B cell (primary cell): ENCODE results near the gene SLC23A2. TPM values are rescaled to one million over a fixed set of nuclear protein-coding genes. Genes with fewer than 3 reads are reported as not detected.

ENCODE experiments used
- ATAC-seq: fragments of 200-7000 bp; cut with Tn5 transposase; one replicate; pipeline ENCODE4 v1.10.0; 2021; ENCODE audit warnings: low read depth, mild to moderate bottlenecking, moderate number of reproducible peaks, moderate library complexity
- CTCF ChIA-PET: fragments of 350-600 bp; sonication (Branson Sonifier 250); formaldehyde crosslinking; loops from one replicate; lab custom pipeline; 2021; ENCODE audit warnings: antibody characterized with exemption, inconsistent platforms; lab: Charles Lee
- POLR2A ChIA-PET: fragments of 350-600 bp; sonication (Branson Sonifier 250); formaldehyde crosslinking; loops from one replicate; lab custom pipeline; 2021; ENCODE audit warnings: antibody characterized with exemption; lab: Charles Lee
- DNase-seq: peaks from one replicate; pipeline ENCODE4 v3.0.0; 2013
- H2AFZ ChIP-seq: 2 replicates; pipeline ENCODE4 v1.6.1; 2012; ENCODE audit warnings: mild to moderate bottlenecking, low read depth, low read length; ENCODE audit not compliant: insufficient read depth, poor library complexity, severe bottlenecking
- H3K27ac ChIP-seq, 2 donors: 1 replicate in 1 of 2; 2 replicates in 1 of 2; pipeline ENCODE4 v1.5.1; 2012 to 2013; ENCODE audit warnings: low read length in 2 of 2, mild to moderate bottlenecking in 2 of 2, moderate library complexity in 1 of 2
- H3K27me3 ChIP-seq, 4 experiments: fragments of 200-600 bp in 1 of 4; sonication (generic) in 1 of 4; replicated peaks in 1 of 4; 1 replicate in 2 of 4; 2 replicates in 2 of 4; pipeline versions ENCODE4 v1.6.1 to v1.7.0; 2013 to 2016; ENCODE audit warnings: low read length in 3 of 4, mild to moderate bottlenecking in 2 of 4, mixed read lengths in 1 of 4, moderate library complexity in 1 of 4; ENCODE audit not compliant: insufficient read depth in 4 of 4, control insufficient read depth in 3 of 4; ENCODE audit errors: control extremely low read depth in 1 of 4
- H3K36me3 ChIP-seq, 2 experiments: replicated peaks in 1 of 2; 1 replicate in 1 of 2; 2 replicates in 1 of 2; pipeline versions ENCODE4 v1.6.1 to v1.7.1; 2013; ENCODE audit warnings: low read length in 1 of 2; ENCODE audit not compliant: insufficient read depth in 2 of 2, control insufficient read depth in 1 of 2; ENCODE audit errors: control extremely low read depth in 1 of 2, extremely low read depth in 1 of 2
- H3K4me1 ChIP-seq, 2 donors: fragments of 200-600 bp in 1 of 2; sonication (generic) in 1 of 2; 1 replicate in 1 of 2; 2 replicates in 1 of 2; pipeline versions ENCODE4 v1.5.1 to v1.6.1; 2013 to 2017; ENCODE audit warnings: low read length in 2 of 2; ENCODE audit not compliant: control insufficient read depth in 2 of 2, insufficient read depth in 2 of 2
- H3K4me2 ChIP-seq: replicated peaks from 2 replicates; pipeline ENCODE3; 2012; ENCODE audit warnings: mild to moderate bottlenecking, low read depth, low read length; ENCODE audit not compliant: poor library complexity, severe bottlenecking
- H3K4me3 ChIP-seq, 5 experiments: fragments of 200-600 bp in 1 of 5; sonication (generic) in 1 of 5; 1 replicate in 3 of 5; 2 replicates in 2 of 5; pipeline versions ENCODE4 v1.5.1 to v1.7.0; 2011 to 2016; ENCODE audit warnings: low read length in 4 of 5, mild to moderate bottlenecking in 4 of 5, low read depth in 2 of 5, control low read depth in 1 of 5, moderate library complexity in 1 of 5; ENCODE audit not compliant: insufficient read depth in 1 of 5; ENCODE audit errors: control extremely low read depth in 1 of 5, extremely low read depth in 1 of 5
- H3K79me2 ChIP-seq: fragments of 200-600 bp; sonication (generic); one replicate; pipeline ENCODE4 v1.6.0; 2016; ENCODE audit warnings: low read length; ENCODE audit not compliant: control insufficient read depth, insufficient read depth
- H3K9ac ChIP-seq: fragments of 200-600 bp; sonication (generic); 2 replicates; pipeline ENCODE4 v1.6.1; 2017; ENCODE audit warnings: mild to moderate bottlenecking, low read length, moderate library complexity
- H3K9me3 ChIP-seq, 3 donors: one replicate each; pipeline versions ENCODE4 v1.6.1 to v1.7.1; 2013; ENCODE audit warnings: low read length in 2 of 3; ENCODE audit not compliant: control insufficient read depth in 2 of 3, insufficient read depth in 1 of 3; ENCODE audit errors: control extremely low read depth in 1 of 3
- H4K20me1 ChIP-seq: 2 replicates; pipeline ENCODE4 v1.6.0; 2012; ENCODE audit warnings: mild to moderate bottlenecking, low read length; ENCODE audit not compliant: insufficient read depth, control insufficient read depth, poor library complexity, severe bottlenecking
- H3K27ac Mint-ChIP-seq: one replicate; pipeline ENCODE4 v1.8.0; 2021; ENCODE audit warnings: mixed read lengths
- H3K27me3 Mint-ChIP-seq: one replicate; pipeline ENCODE4 v1.8.0; 2021; ENCODE audit warnings: mixed read lengths
- H3K4me1 Mint-ChIP-seq: one replicate; pipeline ENCODE4 v1.8.0; 2021; ENCODE audit warnings: mixed read lengths
- H3K4me3 Mint-ChIP-seq: one replicate; pipeline ENCODE4 v1.8.0; 2021; ENCODE audit warnings: mixed read lengths
- H3K9me3 Mint-ChIP-seq: one replicate; pipeline ENCODE4 v1.8.0; 2022; ENCODE audit warnings: mixed read lengths; ENCODE audit not compliant: insufficient read depth
- CTCF ChIP-seq: fragments of 200-600 bp; IDR thresholded peaks from one replicate; pipeline ENCODE4 v1.8.0; 2022; ENCODE audit warnings: antibody characterized with exemption, mild to moderate bottlenecking
- EZH2 ChIP-seq: IDR thresholded peaks from 2 replicates; pipeline ENCODE4 v1.6.1; 2012; ENCODE audit warnings: borderline replicate concordance, low read depth, mild to moderate bottlenecking, moderate library complexity, low read length; ENCODE audit not compliant: insufficient read depth, poor library complexity, severe bottlenecking
- WGBS: methylation state at CpG from one replicate; pipeline ENCODE4 v1.1.5; 2013; ENCODE audit warnings: missing lambda C conversion rate; ENCODE audit not compliant: insufficient coverage; 5-methylcytosine and 5-hydroxymethylcytosine counted together
- intact Hi-C: fragments of 100-400 bp; cut with micrococcal nuclease; formaldehyde crosslinking; loops from one replicate; pipeline ENCODE4 v1.10.0; 2022
- polyA plus RNA-seq: library from polyadenylated mRNA; depleted of rRNA; stranded (reverse); fragments of >200 nt; gene quantifications from 2 replicates; pipeline ENCODE4 v1.2.3, GENCODE V29; 2012
- total RNA-seq, 2 donors: library from RNA; stranded (reverse); fragments of 120-200 nt in 1 of 2; gene quantifications; 1 replicate in 1 of 2; 2 replicates in 1 of 2; pipeline versions ENCODE4 v1.2.3 to v1.2.4, GENCODE V29; 2013 to 2022

Gene SLC23A2
- total and polyA plus RNA-seq, 2 donors (not counting 1 experiment from before 2014, with no cell fraction given): 23.6 to 70.7 TPM

GRCh38 chr20:4886771-4887527, 114.4 kb downstream of the SLC23A2 start:
- H3K9me3 ChIP-seq: no peaks in the 10 kb centered on the region
- intact Hi-C loops: no loop called here
- DNase-seq (no peak), ATAC-seq (no peak)
- no peak overlapping the region for H3K27ac Mint-ChIP-seq
- H3K4me3 Mint-ChIP-seq: no peak overlapping the region
- peaks cover 12% of the 10 kb centered on the region for H3K4me1 Mint-ChIP-seq
- H3K27me3 Mint-ChIP-seq: no peaks in the 10 kb centered on the region
- H4K20me1 ChIP-seq: no peaks in the 10 kb centered on the region
- H3K27me3 ChIP-seq: no peaks in the 10 kb centered on the region
- TF ChIP-seq EZH2: no peak
- no peak for TF ChIP-seq CTCF
- CTCF ChIA-PET: interaction anchor here (1.0 kb wide), 1 partner anchor 278 kb away, joined by 4 read pairs; no protein-coding TSS in a partner anchor
- 96% methylated on average over 8 of the region's 8 CpGs for WGBS
- no peak overlapping the region for H2AFZ ChIP-seq
- H3K9ac ChIP-seq: no peak overlapping the region
- no peak overlapping the region for H3K27ac ChIP-seq
- POLR2A ChIA-PET: no interaction called here
- H3K36me3 ChIP-seq: peaks cover 11 to 72% of the 10 kb centered on the region in 2 experiments
- H3K4me2 ChIP-seq: no peak overlapping the region
- peaks cover 0 to 4% of the 10 kb centered on the region in 2 donors for H3K4me1 ChIP-seq
- H3K9me3 Mint-ChIP-seq: no peaks in the 10 kb centered on the region
- H3K79me2 ChIP-seq: no peaks in the 10 kb centered on the region
- H3K4me3 ChIP-seq: no peak overlapping the region

- intact Hi-C loops: no loop called here
- DNase-seq: no peak
- H3K9me3 ChIP-seq: no peaks in the 10 kb centered on the region
- POLR2A ChIA-PET: no interaction called here
- H3K27me3 Mint-ChIP-seq: no peaks in the 10 kb centered on the region
- WGBS: 30% methylated on average over 8 of the region's 8 CpGs
- H3K4me1 Mint-ChIP-seq: peaks cover 12% of the 10 kb centered on the region
- no peak for ATAC-seq
- no peak overlapping the region for H3K27ac Mint-ChIP-seq
- H3K27me3 ChIP-seq: no peaks in the 10 kb centered on the region
- H3K4me1 ChIP-seq: peaks cover 0 to 4% of the 10 kb centered on the region in 2 donors
- H3K36me3 ChIP-seq: peaks cover 13 to 79% of the 10 kb centered on the region in 2 experiments
- no peak for TF ChIP-seq EZH2
- TF ChIP-seq CTCF: no peak
- H3K4me2 ChIP-seq: no peak overlapping the region
- H3K27ac ChIP-seq: no peak overlapping the region
- CTCF ChIA-PET: interaction anchor here (1.0 kb wide), 2 partner anchors 215 to 277 kb away, joined by 4 read pairs; no protein-coding TSS in a partner anchor
- H3K9me3 Mint-ChIP-seq: no peaks in the 10 kb centered on the region
- no peak overlapping the region for H3K4me3 ChIP-seq
- no peaks in the 10 kb centered on the region for H3K79me2 ChIP-seq
- no peak overlapping the region for H3K4me3 Mint-ChIP-seq
- H2AFZ ChIP-seq: no peak overlapping the region
- no peaks in the 10 kb centered on the region for H4K20me1 ChIP-seq
- no peak overlapping the region for H3K9ac ChIP-seq
These were observed 115.4 kb downstream of the SLC23A2 start for GRCh38 chr20:4885877-4886276.
